Testis (tissue), 2 donors: ENCODE results near the gene CPTP.

Source experiments
- CTCF ChIP-seq, 3 experiments: fragments of 450-650 bp in 2 of 3; fragments of 200-600 bp in 1 of 3; sonication (generic) in 1 of 3; IDR thresholded peaks; one replicate each; pipeline ENCODE4 v1.5.1; 2016 to 2019; ENCODE audit warnings: antibody characterized with exemption in 3 of 3, mild to moderate bottlenecking in 2 of 3, moderate library complexity in 1 of 3
- POLR2A ChIP-seq: fragments of 450-650 bp; IDR thresholded peaks from one replicate; pipeline ENCODE4 v1.6.1; 2017; ENCODE audit warnings: antibody characterized with exemption, mild to moderate bottlenecking, moderate library complexity

DNA sequence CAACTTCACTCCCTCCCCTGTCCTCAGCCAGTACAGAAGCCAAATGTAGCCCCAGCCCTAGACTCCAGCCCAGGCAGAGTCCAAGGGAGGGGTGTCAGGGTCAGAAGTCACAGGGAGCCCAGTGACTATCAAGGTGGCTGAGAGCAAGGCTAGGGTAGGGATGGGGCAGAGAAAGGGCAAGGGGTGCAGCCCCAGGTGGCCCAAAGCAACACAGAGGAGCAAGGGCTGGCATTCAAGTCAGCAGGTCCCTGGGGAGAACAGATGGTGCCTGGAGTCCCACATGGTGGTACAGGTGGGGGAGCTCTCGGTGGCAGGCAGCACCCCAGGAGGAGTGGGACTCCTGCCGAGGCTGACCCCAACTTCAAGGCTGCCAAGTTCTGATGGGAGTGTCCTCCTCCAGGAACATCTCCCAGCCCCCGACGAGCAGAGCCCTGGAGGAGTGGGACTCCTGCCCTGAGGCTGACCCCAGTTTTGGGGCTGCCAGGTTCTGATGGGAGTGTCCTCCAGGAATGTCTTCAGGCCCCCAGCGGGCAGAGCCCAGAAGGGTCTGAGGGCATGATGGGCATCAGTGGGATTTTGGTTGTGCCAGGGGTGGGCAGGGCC lies 28.3 kb downstream of the CPTP start:
- TF ChIP-seq CTCF (IDR thresholded peaks at IDR 0.05) = no peak
- TF ChIP-seq POLR2A = no peak
